ENCODE data around the gene LRRC7.

The LRRC7 gene

DNA sequence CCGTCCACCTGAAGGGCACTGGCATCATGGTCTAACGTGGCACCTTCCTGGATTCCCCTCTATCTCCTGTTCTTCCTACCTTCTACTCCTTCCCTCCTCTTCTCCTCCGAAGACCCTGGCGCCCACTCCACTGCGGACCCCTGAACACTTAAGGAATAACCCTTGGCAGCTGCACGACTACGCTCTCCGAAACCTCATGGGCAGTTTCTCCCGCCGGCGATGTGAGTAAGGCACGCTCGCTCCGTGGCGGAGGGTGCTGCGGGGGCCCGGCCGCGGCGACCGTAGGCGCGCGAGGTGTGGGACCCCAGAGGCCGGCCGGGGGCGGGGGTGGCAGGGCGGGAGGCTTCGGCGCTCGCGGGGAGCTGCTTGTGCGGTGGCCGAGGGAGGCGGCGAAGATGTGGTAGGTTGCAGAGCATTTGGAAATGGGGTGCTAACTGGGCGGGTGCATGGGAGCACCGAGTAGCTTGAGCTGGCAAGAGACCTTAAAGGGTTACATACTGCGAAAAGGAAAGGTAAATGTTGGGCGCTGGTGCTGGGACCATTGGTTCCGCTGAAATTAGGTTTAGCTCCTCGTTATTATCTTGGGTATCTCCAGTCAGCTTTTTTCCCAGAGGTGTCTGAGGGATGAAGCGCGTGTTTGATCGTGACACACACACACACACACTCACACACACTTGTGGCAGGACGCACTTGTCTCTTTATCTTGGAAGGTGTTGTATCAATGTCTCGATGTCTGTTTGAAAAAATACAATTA is 876 bp downstream of the LRRC7 start:
- no peak for DNase-seq (ENCODE audit: extremely low read depth, low read depth)

DNA sequence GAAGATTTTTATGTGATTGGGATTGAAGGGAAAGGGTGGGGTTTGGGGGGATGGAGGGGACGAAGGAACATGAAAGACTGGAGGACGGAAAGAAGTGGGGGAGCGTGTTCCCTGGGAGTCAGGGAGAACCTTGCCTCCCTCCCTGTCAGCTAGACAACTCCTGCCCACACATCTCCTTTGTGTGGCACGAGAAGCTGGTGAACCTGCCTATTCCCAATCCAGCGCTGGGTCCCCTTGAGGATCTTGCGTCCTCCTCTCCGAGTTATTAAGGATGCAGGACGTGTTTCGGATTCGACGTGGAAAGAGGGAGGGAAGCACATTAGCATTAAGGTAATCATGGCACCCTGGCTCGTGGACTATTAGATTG is 1.4 kb downstream of the LRRC7 start:
- no peak for DNase-seq (ENCODE audit: extremely low read depth, low read depth)
- TF ChIP-seq, protein P1, sequence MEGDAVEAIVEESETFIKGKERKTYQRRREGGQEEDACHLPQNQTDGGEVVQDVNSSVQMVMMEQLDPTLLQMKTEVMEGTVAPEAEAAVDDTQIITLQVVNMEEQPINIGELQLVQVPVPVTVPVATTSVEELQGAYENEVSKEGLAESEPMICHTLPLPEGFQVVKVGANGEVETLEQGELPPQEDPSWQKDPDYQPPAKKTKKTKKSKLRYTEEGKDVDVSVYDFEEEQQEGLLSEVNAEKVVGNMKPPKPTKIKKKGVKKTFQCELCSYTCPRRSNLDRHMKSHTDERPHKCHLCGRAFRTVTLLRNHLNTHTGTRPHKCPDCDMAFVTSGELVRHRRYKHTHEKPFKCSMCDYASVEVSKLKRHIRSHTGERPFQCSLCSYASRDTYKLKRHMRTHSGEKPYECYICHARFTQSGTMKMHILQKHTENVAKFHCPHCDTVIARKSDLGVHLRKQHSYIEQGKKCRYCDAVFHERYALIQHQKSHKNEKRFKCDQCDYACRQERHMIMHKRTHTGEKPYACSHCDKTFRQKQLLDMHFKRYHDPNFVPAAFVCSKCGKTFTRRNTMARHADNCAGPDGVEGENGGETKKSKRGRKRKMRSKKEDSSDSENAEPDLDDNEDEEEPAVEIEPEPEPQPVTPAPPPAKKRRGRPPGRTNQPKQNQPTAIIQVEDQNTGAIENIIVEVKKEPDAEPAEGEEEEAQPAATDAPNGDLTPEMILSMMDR (IDR thresholded peaks at IDR 0.05; ENCODE audit: low read depth, low read length) = no peak

More for the DNA sequence above, 876 bp downstream of the LRRC7 start:
- TF ChIP-seq, protein P1 (IDR thresholded peaks at IDR 0.05; ENCODE audit: low read depth, low read length) = no peak

DNA sequence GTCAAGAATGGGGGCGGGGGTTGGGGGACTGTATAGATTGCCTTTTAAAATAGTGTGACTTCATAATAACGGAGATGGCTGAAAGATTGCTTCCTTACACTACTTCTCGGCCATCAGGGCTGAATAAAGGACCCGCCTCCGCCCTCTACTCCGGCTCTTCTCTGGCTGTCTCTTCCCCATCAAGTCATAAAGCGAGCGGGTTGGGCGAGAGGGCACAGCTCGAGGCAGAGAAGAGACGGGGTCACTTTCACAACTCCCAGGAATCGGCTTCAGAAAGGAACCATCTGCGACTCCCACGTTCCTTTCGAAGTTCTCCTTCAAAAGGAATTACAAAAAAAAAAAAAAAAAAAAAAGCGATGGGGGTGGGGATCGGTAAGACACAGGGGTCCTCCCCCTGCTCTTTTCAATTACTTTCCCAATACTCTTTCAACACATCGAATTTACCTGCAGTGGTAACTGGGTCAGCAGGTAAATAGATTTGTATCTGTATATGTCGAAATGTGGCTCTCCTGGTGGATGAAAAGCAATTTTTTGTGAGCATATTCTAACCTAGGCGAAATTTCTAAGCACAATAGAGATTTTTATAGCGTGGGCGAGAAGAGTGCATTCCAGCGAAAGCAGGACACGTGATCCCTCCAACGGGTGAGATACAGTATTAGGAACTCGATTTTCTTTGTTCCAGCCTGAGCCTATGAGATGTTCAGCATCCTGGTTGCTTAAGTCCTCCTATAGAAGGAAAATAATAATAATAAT is 2.0 kb downstream of the LRRC7 start:
- TF ChIP-seq, protein P1 (IDR thresholded peaks at IDR 0.05; ENCODE audit: low read depth, low read length) = no peak
- no peak for DNase-seq (ENCODE audit: extremely low read depth, low read depth)

DNA sequence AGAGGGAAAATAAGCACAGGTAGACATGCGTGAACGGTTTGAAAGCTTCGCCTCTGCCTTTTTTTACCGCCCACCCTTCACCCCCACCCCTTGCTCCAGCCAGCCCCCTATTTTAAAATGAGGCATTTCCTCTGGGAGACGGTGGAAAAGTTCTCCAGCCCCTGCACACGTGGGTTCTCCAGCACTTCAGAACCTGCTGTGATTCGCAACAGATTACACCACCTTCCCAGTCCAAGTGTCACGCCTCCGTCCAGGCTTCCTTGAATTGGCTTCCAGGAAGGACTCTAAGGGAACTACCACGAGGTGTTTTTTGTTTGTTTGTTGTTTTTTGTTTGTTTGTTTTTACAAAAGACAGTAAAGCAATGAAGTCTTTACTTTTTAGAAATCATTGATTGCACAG is 2.6 kb downstream of the LRRC7 start:
- no peak for DNase-seq (ENCODE audit: extremely low read depth, low read depth)
- TF ChIP-seq, protein P1 (IDR thresholded peaks at IDR 0.05; ENCODE audit: low read depth, low read length) = no peak

DNA sequence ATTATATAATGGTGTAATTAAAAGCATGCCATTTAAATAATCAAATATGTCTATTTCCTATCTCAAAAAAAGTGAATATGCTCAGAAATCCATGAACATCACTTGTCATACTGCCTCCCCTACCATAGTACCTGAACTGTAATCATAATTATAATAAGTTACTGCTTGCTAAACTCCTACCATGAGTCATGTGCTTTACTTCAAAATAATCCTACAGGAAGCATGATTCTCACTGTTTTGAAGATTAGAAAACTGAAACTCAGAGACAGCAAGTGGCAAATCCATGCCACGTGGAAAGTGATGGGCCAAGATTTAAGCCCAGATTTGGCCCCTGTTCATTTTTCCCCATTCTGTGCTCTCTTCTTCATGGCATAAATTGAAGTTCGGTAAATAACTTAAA is 5.2 kb downstream of the LRRC7 start:
- DNase-seq (ENCODE audit: extremely low read depth, low read depth) = no peak
- TF ChIP-seq, protein P1 (IDR thresholded peaks at IDR 0.05; ENCODE audit: low read depth, low read length) = no peak

DNA sequence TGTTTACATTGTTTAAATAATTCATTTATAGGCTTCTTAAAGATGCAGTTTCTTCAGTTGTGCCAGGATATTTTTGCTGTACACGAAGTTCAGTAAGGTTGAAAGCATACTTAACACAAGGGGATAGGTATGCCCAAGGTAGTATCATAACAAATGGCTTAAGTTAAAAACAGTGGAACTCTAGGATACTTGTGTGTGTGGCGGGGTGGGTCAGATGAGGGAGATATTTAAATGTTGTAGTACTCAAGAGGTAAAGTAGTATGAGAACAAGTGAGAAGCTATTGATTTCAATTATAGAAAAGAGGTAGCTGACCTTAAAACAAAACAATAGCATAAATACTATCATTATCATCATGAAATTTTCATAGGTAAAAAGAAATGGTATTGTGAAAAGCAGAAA is 6.2 kb downstream of the LRRC7 start:
- DNase-seq (ENCODE audit: extremely low read depth, low read depth) = no peak
- TF ChIP-seq, protein P1 (IDR thresholded peaks at IDR 0.05; ENCODE audit: low read depth, low read length) = no peak

DNA sequence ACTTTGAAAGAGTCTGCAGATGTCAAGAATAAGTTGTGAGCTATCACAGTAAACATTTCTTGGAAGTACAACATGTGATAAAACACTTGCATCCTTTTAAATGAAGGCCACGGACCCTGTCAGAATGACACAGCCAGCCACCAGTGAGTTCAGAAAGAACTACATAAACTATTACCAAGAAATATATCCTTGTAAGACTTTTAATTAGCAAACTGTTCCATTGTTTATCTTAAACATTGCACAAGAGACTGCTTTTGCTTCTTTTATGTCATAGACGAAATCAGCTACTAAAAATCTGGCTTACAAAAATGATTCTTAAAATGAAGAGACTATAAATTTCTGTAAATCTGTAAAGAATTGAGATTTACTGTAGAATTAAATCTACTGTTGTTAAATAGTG is 17.9 kb downstream of the LRRC7 start:
- no peak for DNase-seq (ENCODE audit: extremely low read depth, low read depth)
- TF ChIP-seq, protein P1 (IDR thresholded peaks at IDR 0.05; ENCODE audit: low read depth, low read length) = no peak

Measured in AG09319 (cell line).